Body of pancreas (tissue), 4 donors: ENCODE results near the gene ACER2. TPM values are rescaled to one million over a fixed set of nuclear protein-coding genes. Genes with fewer than 3 reads are reported as not detected.

ENCODE experiments used
- ATAC-seq: fragments of 150-250 bp; one replicate; pipeline ENCODE4 v1.9.1; 2016
- DNase-seq, 4 donors: peaks; one replicate each; pipeline ENCODE4 v3.0.0-alpha.2; 2019
- H3K27ac ChIP-seq, 4 donors: fragments of 200-600 bp; sonication (generic); 1 replicate in 3 of 4; 2 replicates in 1 of 4; pipeline versions ENCODE4 v1.5.1 to v1.6.1; 2016 to 2019; ENCODE audit warnings: mild to moderate bottlenecking in 1 of 4, mixed read lengths in 1 of 4, moderate library complexity in 1 of 4
- H3K27me3 ChIP-seq, 2 donors: fragments of 200-600 bp; sonication (generic); one replicate each; pipeline ENCODE4 v1.6.0; 2016; ENCODE audit warnings: mild to moderate bottlenecking in 1 of 2
- H3K36me3 ChIP-seq, 2 donors: fragments of 200-600 bp; sonication (generic); replicated peaks in 1 of 2; 2 replicates each; pipeline ENCODE4 v1.5.1; 2016; ENCODE audit warnings: low read depth in 2 of 2; ENCODE audit not compliant: insufficient read depth in 1 of 2
- H3K4me1 ChIP-seq: fragments of 200-600 bp; sonication (generic); one replicate; pipeline ENCODE4 v1.6.0; 2016
- H3K4me3 ChIP-seq, 2 donors: fragments of 200-600 bp; sonication (generic); 1 replicate in 1 of 2; 2 replicates in 1 of 2; pipeline ENCODE4 v1.5.1; 2016 to 2019
- H3K9me3 ChIP-seq, 3 donors: fragments of 200-600 bp; sonication (generic); 1 replicate in 2 of 3; 2 replicates in 1 of 3; pipeline ENCODE4 v1.5.1; 2016
- CTCF ChIP-seq, 7 experiments: fragments of 450-650 bp in 4 of 7; fragments of 200-600 bp in 3 of 7; sonication (generic) in 3 of 7; IDR thresholded peaks; one replicate each; pipeline ENCODE4 v1.5.1; 2016 to 2019; ENCODE audit warnings: antibody characterized with exemption in 7 of 7
- POLR2A ChIP-seq, 3 donors: fragments of 450-650 bp; IDR thresholded peaks; one replicate each; pipeline ENCODE4 v1.6.1; 2016; ENCODE audit warnings: antibody characterized with exemption in 3 of 3, mild to moderate bottlenecking in 2 of 3
- WGBS, 2 donors: methylation state at CpG; one replicate each; pipeline ENCODE4 v1.1.5; 2017; 5-methylcytosine and 5-hydroxymethylcytosine counted together
- intact Hi-C: fragments of 100-400 bp; cut with DNase I; formaldehyde crosslinking; loops from one replicate; pipeline ENCODE4 v1.15.1; 2023
- total RNA-seq, 2 donors: library from RNA; depleted of rRNA; stranded (reverse); fragments of >200 nt; gene quantifications; one replicate each; pipeline ENCODE4 v1.1.0, GENCODE V29; 2016

The ACER2 gene
- total RNA-seq, 2 donors from 2014 or later, result 5.3 to 8.0 TPM

- Histone ChIP-seq H3K36me3 (no peaks in the 10 kb centered on the region), H3K27me3 (no peaks in the 10 kb centered on the region), H3K4me3 (no peak overlapping the region), H3K27ac (no peak overlapping the region), H3K4me1 (no peaks in the 10 kb centered on the region), H3K9me3 (no peaks in the 10 kb centered on the region)
- TF ChIP-seq POLR2A (IDR thresholded peaks at IDR 0.05), result no peak
- TF ChIP-seq CTCF (IDR thresholded peaks at IDR 0.05), result no peak
- intact Hi-C loops, result no loop called here
- ATAC-seq (no peak), DNase-seq (no peak)
- 59 to 71% methylated on average over 2 of the region's 2 CpGs for WGBS, 2 donors
Measured at GRCh38 chr9:19485193-19485592, 76.4 kb downstream of the ACER2 start.

GRCh38 chr9:19486803-19487202, 78.0 kb downstream of the ACER2 start:
- H3K9me3 ChIP-seq, result no peaks in the 10 kb centered on the region
- ATAC-seq, result no peak
- no peaks in the 10 kb centered on the region for H3K4me1 ChIP-seq
- H3K27ac ChIP-seq, result no peak overlapping the region
- intact Hi-C loops, result no loop called here
- H3K36me3 ChIP-seq, result no peaks in the 10 kb centered on the region
- no peaks in the 10 kb centered on the region for H3K27me3 ChIP-seq
- no peak for DNase-seq
- H3K4me3 ChIP-seq, result no peak overlapping the region
- 74 to 82% methylated on average over 3 of the region's 3 CpGs for WGBS, 2 donors
- no peak for TF ChIP-seq CTCF (IDR thresholded peaks at IDR 0.05)
- TF ChIP-seq POLR2A (IDR thresholded peaks at IDR 0.05), result no peak

- 14 to 63% methylated on average over 1 to 2 of the region's 2 CpGs for WGBS, 2 donors
- DNase-seq, result no peak
- intact Hi-C loops, result no loop called here
- TF ChIP-seq POLR2A (IDR thresholded peaks at IDR 0.05), result no peak
- no peak for TF ChIP-seq CTCF (IDR thresholded peaks at IDR 0.05)
- Histone ChIP-seq H3K4me1 (peaks cover 9% of the 10 kb centered on the region), H3K36me3 (no peaks in the 10 kb centered on the region), H3K9me3 (no peaks in the 10 kb centered on the region), H3K27ac (no peak overlapping the region), H3K27me3 (no peaks in the 10 kb centered on the region), H3K4me3 (no peak overlapping the region)
- no peak for ATAC-seq
Measured at GRCh38 chr9:19488721-19489120, 79.9 kb downstream of the ACER2 start.

- peaks cover 10% of the 10 kb centered on the region for H3K4me1 ChIP-seq
- H3K4me3 ChIP-seq, result no peak overlapping the region
- DNase-seq, result no peak
- TF ChIP-seq POLR2A (IDR thresholded peaks at IDR 0.05) (no peak), CTCF (IDR thresholded peaks at IDR 0.05) (no peak)
- no peaks in the 10 kb centered on the region for H3K9me3 ChIP-seq
- no peak for ATAC-seq
- H3K27me3 ChIP-seq, result no peaks in the 10 kb centered on the region
- 70 to 74% methylated on average over 8 of the region's 8 CpGs for WGBS, 2 donors
- intact Hi-C loops, result no loop called here
- H3K36me3 ChIP-seq, result no peaks in the 10 kb centered on the region
- no peak overlapping the region for H3K27ac ChIP-seq
Measured at GRCh38 chr9:19490269-19490668, 81.5 kb downstream of the ACER2 start.

- Histone ChIP-seq H3K36me3 (no peaks in the 10 kb centered on the region), H3K4me1 (peaks cover 10% of the 10 kb centered on the region), H3K27me3 (no peaks in the 10 kb centered on the region), H3K4me3 (no peak overlapping the region), H3K27ac (no peak overlapping the region), H3K9me3 (no peaks in the 10 kb centered on the region)
- intact Hi-C loops, result no loop called here
- no peak for DNase-seq
- no peak for TF ChIP-seq POLR2A (IDR thresholded peaks at IDR 0.05)
- no peak for TF ChIP-seq CTCF (IDR thresholded peaks at IDR 0.05)
- no peak for ATAC-seq
Measured at GRCh38 chr9:19490828-19491227, 82.0 kb downstream of the ACER2 start.
